Left renal cortex interstitium (tissue), 4 donors: ENCODE measurements around the gene ITSN2. TPM values are rescaled to one million over a fixed set of nuclear protein-coding genes. Genes with fewer than 3 reads are reported as not detected.

ENCODE experiments used
- DNase-seq, 4 donors: peaks; one replicate each; pipeline ENCODE4 v3.0.0-alpha.2; 2013; ENCODE audit warnings: low read depth in 4 of 4, low spot score in 2 of 4, missing footprints in 1 of 4
- polyA plus RNA-seq, 4 donors: library from polyadenylated mRNA; unstranded; fragments of 120-200 nt; gene quantifications; one replicate each; pipeline ENCODE4 v1.2.1, GENCODE V29; 2013; ENCODE audit not compliant: insufficient read length in 4 of 4

Gene ITSN2
- polyA plus RNA-seq, 4 donors = 21.7 to 32.5 (median 28.5) TPM

GRCh38 chr2:24191848-24192247, 168.5 kb downstream of the ITSN2 start:
- DNase-seq = no peak

DNA sequence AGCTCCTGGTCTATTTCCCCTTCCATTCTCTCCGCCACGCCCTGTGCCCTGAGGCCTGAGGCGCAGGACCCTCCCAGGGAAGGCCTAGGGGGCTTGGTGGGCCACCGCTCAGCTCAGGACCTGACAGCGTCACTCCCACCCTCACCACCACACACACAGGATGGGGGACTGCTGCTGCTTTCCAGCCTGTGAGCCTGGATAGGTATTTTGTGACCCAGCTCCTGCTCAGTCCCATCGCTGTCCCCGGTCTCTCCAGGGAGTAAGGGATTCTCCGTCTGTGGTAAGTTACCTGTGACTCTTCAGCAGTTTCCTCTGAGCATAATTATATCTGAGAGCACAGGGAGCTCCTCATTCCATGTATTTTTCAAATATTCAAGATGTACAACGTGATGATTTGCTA, 169.2 kb downstream of the ITSN2 start:
- no peak for DNase-seq

DNA sequence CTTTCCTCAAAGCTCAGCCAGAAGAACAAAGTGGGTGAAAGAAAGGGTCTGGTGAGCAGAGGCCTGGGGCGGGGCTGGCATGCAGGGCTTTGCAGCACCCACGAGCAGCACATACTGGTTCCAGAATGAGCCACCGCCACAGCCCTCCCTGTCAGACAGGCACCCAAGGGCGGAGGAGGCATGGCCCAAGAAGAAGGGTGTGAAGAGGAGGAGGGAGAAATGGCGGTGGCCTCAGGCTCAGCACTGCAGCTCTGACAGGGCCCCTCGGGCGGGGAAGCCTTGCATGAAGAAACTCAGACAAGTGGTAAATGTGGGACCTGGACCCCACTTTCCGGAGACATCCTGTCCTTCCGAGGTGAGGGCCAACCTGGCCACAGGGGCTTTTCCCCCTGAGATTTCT, 169.8 kb downstream of the ITSN2 start:
- DNase-seq = no peak

DNA sequence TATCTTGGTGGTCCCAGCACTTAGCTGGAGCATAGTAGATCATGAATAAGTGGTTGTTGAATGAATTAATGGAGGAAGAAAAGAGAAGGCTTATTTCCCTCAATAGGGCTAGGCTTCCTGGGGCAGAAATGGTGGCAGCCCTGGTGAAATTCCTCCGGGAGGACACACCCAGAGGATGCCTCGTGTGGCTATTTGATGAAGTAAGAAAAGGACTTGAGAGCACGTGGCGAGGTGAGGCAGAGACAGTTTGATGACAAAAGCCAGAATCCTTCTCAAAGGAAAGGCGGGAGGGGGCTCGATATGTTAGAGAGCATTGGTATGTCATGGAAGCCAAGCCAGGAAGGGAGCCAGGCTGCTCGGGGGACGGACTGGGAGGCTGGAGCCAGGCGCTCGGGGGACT, 170.8 kb downstream of the ITSN2 start:
- DNase-seq = no peak

- no peak for DNase-seq
Measured at GRCh38 chr2:24183366-24184069, 176.8 kb downstream of the ITSN2 start.

DNA sequence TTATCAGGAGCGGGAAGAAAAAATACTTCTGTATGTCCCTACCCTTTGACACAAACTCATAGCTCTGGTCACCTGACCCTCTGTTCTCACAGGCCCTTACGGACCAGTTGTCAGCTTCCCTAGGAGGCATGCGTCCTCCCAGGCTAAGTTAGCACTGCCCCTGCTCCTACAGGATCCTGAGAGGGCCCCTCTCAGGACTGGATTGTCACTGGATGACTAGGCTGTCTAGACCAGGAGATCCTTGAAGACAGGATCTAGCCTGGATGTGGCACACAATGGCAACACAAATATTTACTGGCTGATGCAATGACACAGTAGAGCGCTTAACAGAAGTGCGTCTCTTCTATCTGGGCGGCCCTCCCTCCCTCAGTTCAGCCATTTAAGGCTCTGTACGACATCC, 177.8 kb downstream of the ITSN2 start:
- no peak for DNase-seq

DNA sequence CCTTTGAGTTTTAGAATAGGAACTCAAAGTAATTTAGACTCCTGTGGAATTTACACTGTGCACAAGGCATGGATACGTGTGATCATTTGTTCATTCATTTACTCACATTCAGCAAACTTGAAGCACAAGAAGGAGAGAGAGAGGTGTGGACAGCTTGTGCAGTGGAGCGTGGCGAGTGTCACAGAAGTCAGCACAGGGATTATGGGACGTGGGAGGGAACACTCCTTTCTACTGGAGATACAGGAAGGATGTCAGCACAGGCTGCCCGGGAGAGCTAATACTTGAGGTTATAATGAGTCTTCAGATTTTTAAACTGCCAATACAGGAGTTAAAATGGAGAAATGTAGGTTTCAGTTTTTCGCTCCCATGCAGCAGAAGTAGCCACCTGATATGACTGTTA, 178.5 kb downstream of the ITSN2 start:
- DNase-seq = peak in 2 of 4 donors; percentile 11 to 24

DNA sequence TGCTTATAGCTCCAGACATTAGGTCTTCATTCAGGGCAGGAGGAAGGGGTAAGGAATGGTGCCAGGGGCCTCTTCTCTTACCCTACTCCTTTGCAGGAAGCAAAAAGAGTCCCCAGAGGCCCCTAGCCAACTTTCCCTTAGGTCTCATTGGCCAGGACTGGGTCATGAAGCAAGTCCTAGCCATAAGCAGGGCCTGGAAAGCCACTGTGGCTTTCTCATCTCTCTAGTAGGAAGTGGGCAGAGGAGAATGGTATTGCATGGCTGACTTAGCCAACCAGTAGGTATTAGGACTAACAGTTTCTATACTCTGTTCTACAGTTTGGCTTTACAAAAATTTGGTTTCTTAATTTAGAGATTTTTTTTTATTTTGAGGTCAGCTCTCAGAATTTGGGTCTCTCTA, 180.7 kb downstream of the ITSN2 start:
- DNase-seq = no peak

GRCh38 chr2:24176326-24176725, 184.0 kb downstream of the ITSN2 start:
- no peak for DNase-seq

DNA sequence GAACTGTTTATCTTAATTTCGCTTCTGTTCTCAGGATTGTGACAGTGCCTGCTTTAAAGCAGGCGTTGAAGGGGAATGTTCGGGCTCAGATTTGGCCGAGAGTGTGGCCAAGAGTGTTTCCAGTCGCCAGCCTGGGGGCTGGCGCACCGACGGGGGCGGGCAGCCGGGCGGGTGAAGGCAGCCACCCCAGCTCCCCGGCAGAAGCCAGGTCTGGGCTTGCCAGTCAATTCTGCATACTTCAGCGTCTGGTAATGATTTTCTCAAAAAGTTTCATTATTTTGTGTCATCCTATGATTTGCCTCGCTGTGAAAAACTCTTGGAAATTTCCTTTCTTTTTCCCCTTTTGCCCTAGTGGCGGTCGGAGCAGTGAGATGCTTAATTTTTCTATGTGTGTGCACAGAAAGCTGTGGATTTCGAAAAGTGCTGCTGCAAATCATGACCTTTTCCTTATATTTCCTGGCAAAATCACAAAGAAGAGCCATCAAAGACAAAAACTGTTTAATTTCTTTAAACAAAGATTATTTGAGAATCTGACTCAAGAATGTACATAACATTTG, 184.6 kb downstream of the ITSN2 start:
- DNase-seq = no peak

DNA sequence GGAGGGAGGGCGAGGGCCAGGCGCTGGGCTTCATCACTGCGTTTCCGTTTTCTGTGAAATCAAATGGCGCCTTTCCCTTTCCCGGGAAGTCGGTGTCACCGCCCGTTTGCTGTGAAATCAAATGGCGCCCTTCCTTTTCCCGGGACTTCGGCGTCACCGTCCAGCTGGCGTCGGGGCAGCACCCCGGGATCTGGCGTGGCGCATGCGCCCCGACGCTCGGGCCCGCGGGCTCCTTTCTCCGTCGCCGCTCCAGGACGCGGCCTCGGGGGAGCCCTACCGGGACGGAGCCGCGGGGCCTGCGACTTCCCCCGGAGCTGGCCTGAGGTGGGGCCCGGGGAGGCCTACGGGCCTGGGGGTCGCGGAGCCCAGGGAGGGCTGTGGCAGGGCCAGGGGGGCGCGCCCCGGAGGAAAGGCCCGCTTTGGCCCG, 185.5 kb downstream of the ITSN2 start, which contains the start of gene FAM228A:
Gene FAM228A (plus strand): TSS at position 203 of the 427 bp plus-strand sequence. CDS start 428 bp downstream, outside the sequence.
- DNase-seq = no peak

DNA sequence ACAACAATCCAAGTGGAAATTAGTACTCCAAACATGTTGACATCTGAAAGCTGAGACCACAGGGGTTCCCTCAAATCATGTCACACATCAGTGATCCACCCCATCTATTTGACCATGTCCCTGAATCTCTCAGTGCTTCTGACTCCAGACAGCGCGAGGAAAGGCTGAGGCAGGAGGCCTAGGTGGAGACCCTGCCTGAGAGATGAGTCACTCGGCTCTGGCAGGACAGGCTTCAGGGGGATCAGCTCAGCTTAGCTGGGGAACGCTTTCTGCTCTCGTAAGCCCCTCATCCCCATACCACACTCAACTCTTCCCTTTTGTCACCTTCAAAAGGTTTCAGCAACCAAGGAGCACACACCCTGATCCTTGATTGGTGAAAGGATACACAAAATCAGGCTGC, 191.3 kb downstream of the ITSN2 start:
- DNase-seq = no peak

DNA sequence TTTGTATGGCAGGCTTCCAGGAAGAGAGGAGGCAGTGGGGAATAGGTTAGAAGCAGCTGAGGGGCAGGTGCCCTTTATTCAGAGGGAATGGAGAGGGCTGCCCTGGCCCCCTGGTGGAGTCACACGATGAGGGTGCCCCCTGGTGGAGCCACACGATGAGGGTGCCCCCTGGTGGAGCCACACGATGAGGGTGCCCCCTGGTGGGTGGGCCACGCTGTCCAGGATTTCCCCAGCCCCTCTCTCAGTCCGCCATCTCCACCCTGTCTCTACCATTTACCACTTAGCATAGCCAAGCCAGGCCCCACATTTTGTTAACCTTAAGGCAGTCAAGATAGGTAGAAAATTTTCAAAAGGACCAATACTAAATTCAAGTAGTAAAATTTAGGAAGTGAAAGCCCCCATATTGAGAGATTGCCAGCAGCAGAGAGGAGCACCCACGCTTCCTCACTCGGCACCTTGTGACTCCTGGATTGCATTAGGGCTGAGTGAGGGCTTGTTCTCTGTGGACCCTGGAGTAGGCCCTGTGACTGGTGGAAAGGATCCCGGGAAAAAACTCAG, 195.8 kb downstream of the ITSN2 start:
- no peak for DNase-seq

DNA sequence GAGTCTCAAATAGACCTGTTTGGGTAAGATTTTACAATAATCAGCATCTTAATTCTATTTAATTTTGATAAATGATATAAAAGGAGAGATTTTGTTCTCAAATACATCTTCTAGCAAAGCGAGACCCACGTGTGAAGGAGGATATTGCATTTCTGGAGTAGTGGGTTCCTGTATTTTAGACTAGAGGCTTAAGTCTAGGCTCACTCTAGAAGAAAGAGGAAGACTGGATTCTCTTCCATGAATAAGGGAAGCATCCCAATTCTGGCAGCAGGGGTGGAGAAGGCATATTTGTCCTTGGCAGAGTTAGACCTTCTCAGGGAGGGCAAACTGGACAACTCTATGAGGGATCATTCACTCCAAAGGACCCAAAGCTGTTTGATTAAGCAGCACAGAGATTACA, 196.7 kb downstream of the ITSN2 start:
- no peak for DNase-seq

DNA sequence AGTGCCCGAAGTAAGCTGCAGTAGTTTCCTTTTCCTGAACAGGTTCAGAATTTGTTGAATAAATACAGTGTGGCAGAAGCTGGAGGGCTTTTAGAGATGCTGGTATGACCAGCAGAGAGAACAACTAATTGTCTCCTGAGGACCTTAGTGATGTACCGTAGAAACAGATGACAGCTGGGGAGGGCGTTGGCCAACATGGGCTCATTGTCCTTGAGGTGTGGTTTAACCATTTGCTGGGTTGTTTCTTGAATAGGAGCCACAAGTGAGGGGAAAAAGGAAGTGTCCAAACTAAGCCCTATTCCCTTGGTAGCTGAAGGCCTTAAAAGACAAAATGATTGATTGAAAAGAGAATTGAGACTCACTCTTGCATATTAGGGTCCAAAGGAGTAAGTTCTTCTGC, 197.2 kb downstream of the ITSN2 start:
- DNase-seq = no peak

GRCh38 chr2:24162494-24162893, 197.8 kb downstream of the ITSN2 start:
- DNase-seq = no peak

DNA sequence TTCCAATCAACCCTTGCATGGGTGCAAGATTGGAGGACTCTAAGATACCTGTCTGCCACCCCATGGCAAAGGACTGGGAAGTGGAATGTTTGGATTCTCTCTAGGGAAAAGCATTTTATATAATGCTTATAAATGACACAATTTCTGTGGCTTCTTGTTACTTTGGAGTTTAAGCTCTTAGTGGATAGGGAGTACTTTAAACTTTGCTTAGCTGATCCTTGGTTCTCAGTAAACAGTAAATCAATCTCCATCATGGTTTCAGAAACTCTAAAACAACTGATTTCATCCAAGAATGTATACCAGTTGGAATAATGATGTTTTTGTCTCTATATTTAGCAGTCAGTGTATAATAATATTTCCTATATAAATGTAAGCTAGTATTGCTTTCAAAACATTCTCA, 199.6 kb downstream of the ITSN2 start:
- DNase-seq = no peak

DNA sequence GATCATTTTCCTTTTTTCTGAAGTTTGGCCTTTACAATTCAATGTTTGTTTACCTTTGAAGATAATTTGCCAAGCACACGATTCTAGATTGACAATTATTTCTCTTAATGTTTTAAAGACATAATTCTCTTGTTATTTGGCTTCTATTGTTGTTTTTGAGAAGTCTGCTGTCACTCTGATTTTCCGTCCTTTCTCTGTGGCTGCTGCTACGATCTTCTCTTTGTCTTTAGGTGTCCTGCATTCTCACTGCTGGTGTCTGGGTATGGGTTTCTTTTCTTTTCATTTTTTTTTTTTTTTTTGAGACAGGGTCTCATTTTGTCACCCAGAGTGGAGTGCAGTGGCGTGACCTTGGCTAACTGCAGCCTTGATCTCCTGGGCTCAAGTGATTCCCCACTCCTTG, 200.6 kb downstream of the ITSN2 start:
- DNase-seq = no peak

- no peak for DNase-seq
Measured at GRCh38 chr2:24158131-24158530, 202.2 kb downstream of the ITSN2 start.

DNA sequence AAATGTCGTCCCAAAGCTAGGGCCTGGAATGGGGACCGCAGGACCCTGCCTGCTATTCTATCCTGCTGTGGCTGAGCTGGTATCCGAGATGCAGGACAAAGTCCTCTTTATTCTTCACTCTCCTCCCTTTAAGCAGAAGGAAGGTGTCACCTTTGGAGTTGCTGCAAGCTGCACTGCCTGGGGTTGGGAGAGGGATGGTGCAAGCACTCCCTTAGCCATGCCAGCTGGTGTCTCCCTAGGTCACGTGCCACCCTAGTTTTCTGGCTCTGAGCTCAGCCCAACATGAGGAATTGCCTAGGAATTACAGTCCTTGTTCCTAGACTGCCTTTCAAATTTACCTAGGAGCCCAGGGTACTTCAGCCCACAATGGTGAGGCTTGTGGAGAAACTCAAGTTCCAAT, 206.9 kb downstream of the ITSN2 start:
- no peak for DNase-seq
